Neural cell (in vitro differentiated cells): Measurements from ENCODE around the gene GNAS-AS1. TPM values are rescaled to one million over a fixed set of nuclear protein-coding genes. Genes with fewer than 3 reads are reported as not detected.

Source experiments
- H2AFZ ChIP-seq: fragments of 200-600, 300-800 bp; sonication (generic), shearing (Covaris generic); 2 replicates; pipeline ENCODE4 v1.6.0; 2014; ENCODE audit warnings: low read depth, mild to moderate bottlenecking, antibody characterized with exemption, low read length, moderate library complexity
- H3F3A ChIP-seq: fragments of 200-600 bp; shearing (Covaris generic); 2 replicates; pipeline ENCODE4 v1.6.1; 2016; ENCODE audit warnings: mild to moderate bottlenecking, moderate library complexity, mixed read lengths, antibody characterized with exemption, low read length; ENCODE audit not compliant: insufficient read depth, poor library complexity, severe bottlenecking
- H3K27ac ChIP-seq: fragments of 200-600, 300-800 bp; sonication (generic), shearing (Covaris generic); 2 replicates; pipeline ENCODE4 v1.5.1; 2014; ENCODE audit warnings: mild to moderate bottlenecking, low read length, moderate library complexity
- H3K27me3 ChIP-seq: fragments of 300-800, 200-600 bp; sonication (generic), shearing (Covaris generic); 2 replicates; pipeline ENCODE4 v1.6.0; 2014; ENCODE audit warnings: mild to moderate bottlenecking, low read depth, low read length, moderate library complexity; ENCODE audit not compliant: insufficient read depth
- H3K36me3 ChIP-seq: fragments of 300-800, 200-600 bp; sonication (generic), shearing (Covaris generic); 2 replicates; pipeline ENCODE4 v1.5.1; 2014; ENCODE audit warnings: mild to moderate bottlenecking, antibody characterized with exemption, low read length, moderate library complexity; ENCODE audit not compliant: insufficient read depth
- H3K4me2 ChIP-seq: fragments of 300-800, 200-600 bp; sonication (generic), shearing (Covaris generic); 2 replicates; pipeline ENCODE4 v1.6.0; 2014; ENCODE audit warnings: mild to moderate bottlenecking, low read length
- H3K4me3 ChIP-seq: fragments of 300-800, 200-600 bp; sonication (generic), shearing (Covaris generic); 2 replicates; pipeline ENCODE4 v1.5.1; 2014; ENCODE audit warnings: mild to moderate bottlenecking, low read length, moderate library complexity
- H3K79me2 ChIP-seq: fragments of 200-600 bp; shearing (Covaris generic); replicated peaks from 2 replicates; pipeline ENCODE4 v1.6.0; 2014; ENCODE audit warnings: mild to moderate bottlenecking, low read length, moderate library complexity; ENCODE audit not compliant: insufficient read depth
- H3K9ac ChIP-seq: fragments of 300-800, 200-600 bp; sonication (generic), shearing (Covaris generic); 2 replicates; pipeline ENCODE4 v1.6.1; 2016; ENCODE audit warnings: mild to moderate bottlenecking, low read length, mixed read lengths
- H3K9me2 ChIP-seq: fragments of 200-600 bp; shearing (Covaris generic); 2 replicates; pipeline ENCODE4 v1.6.1; 2016; ENCODE audit warnings: mild to moderate bottlenecking, low read length, mixed read lengths; ENCODE audit not compliant: insufficient read depth
- H3K9me3 ChIP-seq: fragments of 200-600, 300-800 bp; sonication (generic), shearing (Covaris generic); 2 replicates; pipeline ENCODE4 v1.6.1; 2016; ENCODE audit warnings: mild to moderate bottlenecking, mixed run types, low read length, moderate library complexity, mixed read lengths
- H4K20me1 ChIP-seq: fragments of 200-600 bp; shearing (Covaris generic); 2 replicates; pipeline ENCODE4 v1.6.1; 2016; ENCODE audit warnings: mild to moderate bottlenecking, mixed run types; ENCODE audit not compliant: insufficient read depth
- CTCF ChIP-seq: fragments of 450-650 bp; IDR thresholded peaks from 2 replicates; pipeline ENCODE4 v1.5.1; 2014; ENCODE audit warnings: antibody characterized with exemption, mild to moderate bottlenecking, moderate library complexity; ENCODE audit not compliant: poor library complexity, severe bottlenecking
- EP300 ChIP-seq: fragments of 450-650 bp; conservative IDR thresholded peaks from 2 replicates; pipeline ENCODE4 v1.6.1; 2014; ENCODE audit warnings: antibody characterized with exemption, mild to moderate bottlenecking, moderate library complexity; ENCODE audit not compliant: poor library complexity, severe bottlenecking
- EZH2 ChIP-seq: fragments of 200-600, 300-800 bp; shearing (Covaris generic), sonication (generic); IDR thresholded peaks from 2 replicates; pipeline ENCODE4 v1.6.1; 2014; ENCODE audit warnings: antibody characterized with exemption, low read length, borderline replicate concordance, mild to moderate bottlenecking; ENCODE audit not compliant: insufficient read depth, poor library complexity, severe bottlenecking
- MXI1 ChIP-seq: fragments of 450-650 bp; conservative IDR thresholded peaks from 2 replicates; pipeline ENCODE4 v1.6.1; 2014; ENCODE audit warnings: antibody characterized with exemption, mild to moderate bottlenecking; ENCODE audit not compliant: poor library complexity, severe bottlenecking
- POLR2AphosphoS5 ChIP-seq: IDR thresholded peaks from 2 replicates; pipeline ENCODE4 v1.6.1; 2012
- RAD21 ChIP-seq: fragments of 450-650 bp; conservative IDR thresholded peaks from 2 replicates; pipeline ENCODE4 v1.6.1; 2014; ENCODE audit warnings: antibody characterized with exemption, mild to moderate bottlenecking, moderate library complexity
- REST ChIP-seq: IDR thresholded peaks from 2 replicates; pipeline ENCODE4 v1.6.1; 2012; ENCODE audit warnings: borderline replicate concordance
- SMC3 ChIP-seq: fragments of 450-650 bp; conservative IDR thresholded peaks from 2 replicates; pipeline ENCODE4 v1.6.1; 2014; ENCODE audit warnings: antibody characterized with exemption, mild to moderate bottlenecking, moderate library complexity; ENCODE audit not compliant: poor library complexity
- TAF1 ChIP-seq: IDR thresholded peaks from 2 replicates; pipeline ENCODE4 v1.6.1; 2012; ENCODE audit warnings: low read depth
- polyA plus RNA-seq: library from polyadenylated mRNA; depleted of rRNA; stranded (reverse); fragments of >200 nt; gene quantifications from 2 replicates; pipeline ENCODE4 v1.2.3, GENCODE V29; 2014

The GNAS-AS1 gene
- polyA plus RNA-seq, 1 donor from 2014 or later: not detected

GRCh38 chr20:58826271-58826670 lies 24.4 kb downstream of the GNAS-AS1 start:
- Histone ChIP-seq H4K20me1 (no peaks in the 10 kb centered on the region), H3K36me3 (no peaks in the 10 kb centered on the region), H3K9me2 (no peaks in the 10 kb centered on the region), H3K79me2 (no peaks in the 10 kb centered on the region), H3K4me2 (no peak overlapping the region), H3F3A (no peaks in the 10 kb centered on the region), H3K4me3 (no peak overlapping the region), H3K27me3 (no peaks in the 10 kb centered on the region), H3K9ac (no peak overlapping the region), H3K27ac (no peak overlapping the region), H3K9me3 (no peaks in the 10 kb centered on the region), H2AFZ (no peak overlapping the region)
- no peak for TF ChIP-seq MXI1
- no peak for TF ChIP-seq EZH2
- no peak for TF ChIP-seq EP300
- no peak for TF ChIP-seq RAD21
- TF ChIP-seq TAF1: no peak
- no peak for TF ChIP-seq POLR2AphosphoS5
- TF ChIP-seq SMC3: no peak
- no peak for TF ChIP-seq CTCF
- no peak for TF ChIP-seq REST

GRCh38 chr20:58825450-58825849 lies 25.3 kb downstream of the GNAS-AS1 start:
- no peaks in the 10 kb centered on the region for H3K79me2 ChIP-seq
- no peaks in the 10 kb centered on the region for H3K9me3 ChIP-seq
- no peak overlapping the region for H3K4me2 ChIP-seq
- H3F3A ChIP-seq: no peaks in the 10 kb centered on the region
- H3K9ac ChIP-seq: no peak overlapping the region
- H3K27me3 ChIP-seq: no peaks in the 10 kb centered on the region
- no peak overlapping the region for H3K4me3 ChIP-seq
- H3K9me2 ChIP-seq: no peaks in the 10 kb centered on the region
- TF ChIP-seq RAD21: no peak
- no peak for TF ChIP-seq TAF1
- no peak for TF ChIP-seq MXI1
- TF ChIP-seq REST: no peak
- TF ChIP-seq EP300: no peak
- TF ChIP-seq POLR2AphosphoS5: no peak
- TF ChIP-seq CTCF: no peak
- TF ChIP-seq SMC3: no peak
- no peak for TF ChIP-seq EZH2
- no peak overlapping the region for H3K27ac ChIP-seq
- H2AFZ ChIP-seq: no peak overlapping the region
- H3K36me3 ChIP-seq: no peaks in the 10 kb centered on the region
- no peaks in the 10 kb centered on the region for H4K20me1 ChIP-seq
